ENCODE measurements around the gene ASB5. TPM values are rescaled to one million over a fixed set of nuclear protein-coding genes. Genes with fewer than 3 reads are reported as not detected.

The ASB5 gene
- not detected for total RNA-seq

DNA sequence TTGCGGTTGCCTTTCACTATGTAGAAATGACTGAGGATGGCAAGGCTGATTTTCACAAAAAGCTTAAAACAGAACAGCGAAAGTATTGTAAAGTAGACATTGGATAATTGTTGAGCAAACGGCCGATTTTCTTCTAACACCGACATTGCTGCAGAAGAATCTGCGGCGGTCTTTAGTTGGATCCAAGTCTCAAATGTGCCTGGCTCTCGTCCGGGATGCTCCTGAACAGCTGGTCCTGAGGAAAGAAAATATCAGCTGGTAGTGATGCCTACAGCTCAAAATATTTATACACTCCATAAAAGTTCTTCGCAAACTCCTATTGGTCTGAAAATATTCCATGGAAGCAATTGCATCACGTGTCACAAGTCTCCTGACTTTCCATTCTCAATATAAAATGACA is at the start of gene ASB5:
TSS of gene ASB5 (minus strand) at position 260 of the 400 bp plus-strand sequence. CDS start at position 146, 114 bp downstream.

GRCh38 chr4:176195184-176195978 is 73.6 kb downstream of the ASB5 start, which contains the start of gene SPATA4:
Gene SPATA4 (minus strand): TSS chr4:176195585. CDS start chr4:176195562, 23 bp downstream.

Other genes starting within 250 kb of the ASB5 start
- 78.6 TPM for gene WDR17, start 203.4 kb downstream of the ASB5 start, total RNA-seq
- 0.63 TPM for gene SPATA4, start 73.6 kb downstream of the ASB5 start, total RNA-seq
- gene SPCS3, start 50.7 kb upstream of the ASB5 start, total RNA-seq, result 101 TPM

Data from parietal lobe (tissue), 1 donor.